ENCODE data around the gene PCNX2.

DNA sequence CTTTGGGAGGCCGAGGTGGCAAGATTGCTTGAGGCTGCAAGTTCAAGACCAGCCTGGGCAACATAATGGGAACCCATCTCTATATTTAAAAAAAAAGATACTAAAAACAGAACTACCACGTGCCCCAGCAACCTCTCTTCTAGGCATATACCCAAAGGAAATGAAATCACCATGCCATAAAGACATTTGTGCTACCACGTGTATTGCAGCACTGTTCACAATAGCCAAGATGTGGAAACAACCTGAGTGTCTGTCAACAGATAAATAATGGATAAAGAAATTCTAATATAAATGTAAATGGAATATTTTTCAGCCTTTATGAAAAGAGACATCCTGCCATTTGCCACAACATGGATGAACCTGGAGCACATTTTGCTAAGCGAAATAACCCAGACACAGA lies 128.6 kb downstream of the PCNX2 start:
- no peak for TF ChIP-seq GABPA (IDR thresholded peaks at IDR 0.05; ENCODE audit: low read depth, low read length)
- TF ChIP-seq GABPA (CRISPR knock-in tag; IDR thresholded peaks at IDR 0.05; ENCODE audit: low read depth) = no peak
- no peak for TF ChIP-seq TMF1 (CRISPR knock-in tag; IDR thresholded peaks at IDR 0.05; ENCODE audit: low read depth)
- TF ChIP-seq TAF1 (CRISPR knock-in tag; IDR thresholded peaks at IDR 0.05) = no peak
